ENCODE results near the gene CDK5RAP1. TPM values are rescaled to one million over a fixed set of nuclear protein-coding genes. Genes with fewer than 3 reads are reported as not detected.

Gene CDK5RAP1
- total RNA-seq, 1 experiment from 2014 or later, result 56.3 TPM

GRCh38 chr20:33370291-33370690, 31.0 kb downstream of the CDK5RAP1 start (continued):
- no peak for TF ChIP-seq CTCF (IDR thresholded peaks at IDR 0.05)
- TF ChIP-seq JUN (CRISPR knock-in tag; IDR thresholded peaks at IDR 0.05), result no peak
- no peak for TF ChIP-seq NFATC4 (CRISPR knock-in tag; IDR thresholded peaks at IDR 0.05)

- ChIA-PET POLR2A (no interaction called here), CTCF (no interaction called here)
- ATAC-seq (no peak), DNase-seq (ENCODE audit: low spot score) (no peak)
- H3K4me3 Mint-ChIP-seq, result no peak overlapping the region
- H3K4me1 Mint-ChIP-seq, result no peaks in the 10 kb centered on the region
- no peaks in the 10 kb centered on the region for H3K27me3 Mint-ChIP-seq (ENCODE audit: low read depth)
- no peak overlapping the region for H3K27ac Mint-ChIP-seq
- TF ChIP-seq ETV6 (CRISPR knock-in tag; IDR thresholded peaks at IDR 0.05), result no peak
- H3K9me3 Mint-ChIP-seq, result no peaks in the 10 kb centered on the region
- peaks cover 53% of the 10 kb centered on the region for H3K36me3 Mint-ChIP-seq
Measured at GRCh38 chr20:33362898-33363297, 38.4 kb downstream of the CDK5RAP1 start.

GRCh38 chr20:33359399-33360261, 41.7 kb downstream of the CDK5RAP1 start:
- Mint-ChIP-seq H3K4me3 (no peak overlapping the region), H3K27me3 (ENCODE audit: low read depth) (no peaks in the 10 kb centered on the region), H3K36me3 (peaks cover 36% of the 10 kb centered on the region), H3K4me1 (no peaks in the 10 kb centered on the region), H3K9me3 (no peaks in the 10 kb centered on the region), H3K27ac (no peak overlapping the region)
- ATAC-seq (no peak), DNase-seq (ENCODE audit: low spot score) (no peak)
- ChIA-PET POLR2A (no interaction called here), CTCF (no interaction called here)
- TF ChIP-seq TCF7 (CRISPR knock-in tag; IDR thresholded peaks at IDR 0.05; ENCODE audit: low read depth), result no peak
- no peak for TF ChIP-seq ATF6 (CRISPR knock-in tag; IDR thresholded peaks at IDR 0.05)
- TF ChIP-seq SMAD3 (CRISPR knock-in tag; IDR thresholded peaks at IDR 0.05; ENCODE audit: borderline replicate concordance), result no peak
- TF ChIP-seq ZNF416 (CRISPR knock-in tag; IDR thresholded peaks at IDR 0.05), result no peak
- TF ChIP-seq ERG (CRISPR knock-in tag; IDR thresholded peaks at IDR 0.05), result no peak
- TF ChIP-seq TEAD4 (CRISPR knock-in tag; IDR thresholded peaks at IDR 0.05), result no peak
- TF ChIP-seq ZBTB21 (CRISPR knock-in tag; IDR thresholded peaks at IDR 0.05; ENCODE audit: borderline replicate concordance), result no peak
- TF ChIP-seq KAT7 (CRISPR knock-in tag; IDR thresholded peaks at IDR 0.05; ENCODE audit: borderline replicate concordance), result no peak
- TF ChIP-seq PRRX2 (CRISPR knock-in tag; IDR thresholded peaks at IDR 0.05), result no peak
- TF ChIP-seq HMGA2 (CRISPR knock-in tag; IDR thresholded peaks at IDR 0.05), result no peak
- no peak for TF ChIP-seq CDX4 (CRISPR knock-in tag; IDR thresholded peaks at IDR 0.05; ENCODE audit: borderline replicate concordance)

GRCh38 chr20:33353013-33353402, 48.3 kb downstream of the CDK5RAP1 start:
- Mint-ChIP-seq H3K27ac (no peak overlapping the region; the same call in 1 of the 2 replicates), H3K36me3 (peaks cover 13% of the 10 kb centered on the region), H3K9me3 (no peaks in the 10 kb centered on the region), H3K4me1 (peaks cover 28% of the 10 kb centered on the region), H3K27me3 (ENCODE audit: low read depth) (no peaks in the 10 kb centered on the region), H3K4me3 (no peak overlapping the region)
- DNase-seq (ENCODE audit: low spot score) (no peak), ATAC-seq (no peak)
- CTCF ChIA-PET, result interaction anchor here (1.1 kb wide), 1 partner anchor 96 kb away, joined by 3 read pairs; no protein-coding TSS in a partner anchor
- POLR2A ChIA-PET, result interaction anchor here (0.7 kb wide), 1 partner anchor 12 kb away, joined by 3 read pairs; no protein-coding TSS in a partner anchor
- TF ChIP-seq STAT6 (CRISPR knock-in tag; conservative IDR thresholded peaks at IDR 0.05; ENCODE audit: low read depth), result no peak
- no peak for TF ChIP-seq PRRX2 (CRISPR knock-in tag; IDR thresholded peaks at IDR 0.05)

Measured in WTC11 (cell line).